Smooth muscle cell (in vitro differentiated cells): Measurements from ENCODE around the gene FAM135A. TPM values are rescaled to one million over a fixed set of nuclear protein-coding genes. Genes with fewer than 3 reads are reported as not detected.

Experiments
- DNase-seq: peaks from one replicate; lab custom pipeline; 2025; ENCODE audit not compliant: unreplicated experiment; lab: John Stamatoyannopoulos, UW
- H2AFZ ChIP-seq: fragments of 200-600 bp; sonication (generic); 2 replicates; pipeline ENCODE4 v1.6.0; 2016; ENCODE audit warnings: antibody characterized with exemption, low read depth, mild to moderate bottlenecking
- H3F3A ChIP-seq: fragments of 200-600 bp; sonication (generic); 2 replicates; pipeline ENCODE4 v1.6.0; 2017; ENCODE audit warnings: antibody characterized with exemption, low read depth
- H3K27ac ChIP-seq: fragments of 200-600 bp; sonication (generic); 2 replicates; pipeline ENCODE4 v1.5.1; 2016; ENCODE audit warnings: low read depth, mild to moderate bottlenecking
- H3K27me3 ChIP-seq: fragments of 200-600 bp; sonication (generic); 2 replicates; pipeline ENCODE4 v1.6.1; 2016; ENCODE audit warnings: low read depth, mild to moderate bottlenecking
- H3K36me3 ChIP-seq: fragments of 200-600 bp; sonication (generic); 2 replicates; pipeline ENCODE4 v1.5.1; 2016; ENCODE audit warnings: low read depth
- H3K4me1 ChIP-seq: fragments of 200-600 bp; sonication (generic); 2 replicates; pipeline ENCODE4 v1.5.1; 2016; ENCODE audit warnings: low read depth
- H3K4me2 ChIP-seq: fragments of 200-600 bp; sonication (generic); 2 replicates; pipeline ENCODE4 v1.6.0; 2016; ENCODE audit warnings: mild to moderate bottlenecking
- H3K4me3 ChIP-seq: fragments of 200-600 bp; sonication (generic); 2 replicates; pipeline ENCODE4 v1.5.1; 2016; ENCODE audit warnings: mild to moderate bottlenecking
- H3K79me2 ChIP-seq: fragments of 200-600 bp; sonication (generic); 2 replicates; pipeline ENCODE4 v1.6.0; 2016; ENCODE audit warnings: low read depth, mild to moderate bottlenecking
- H3K9ac ChIP-seq: fragments of 200-600 bp; sonication (generic); 2 replicates; pipeline ENCODE4 v1.6.0; 2016; ENCODE audit warnings: low read depth
- H3K9me3 ChIP-seq: fragments of 200-600 bp; sonication (generic); replicated peaks from 2 replicates; pipeline ENCODE4 v1.5.1; 2016; ENCODE audit warnings: low read depth
- H4K20me1 ChIP-seq: fragments of 200-600 bp; sonication (generic); 2 replicates; pipeline ENCODE4 v1.6.0; 2016; ENCODE audit warnings: low read depth
- CTCF ChIP-seq: fragments of 200-600 bp; sonication (generic); IDR thresholded peaks from 2 replicates; pipeline ENCODE4 v1.5.1; 2017; ENCODE audit warnings: borderline replicate concordance, mild to moderate bottlenecking, antibody characterized with exemption; ENCODE audit not compliant: insufficient read depth, poor library complexity, severe bottlenecking
- WGBS: methylation state at CpG from one replicate; pipeline ENCODE4 v1.1.7; 2016; ENCODE audit warnings: low lambda C conversion rate; 5-methylcytosine and 5-hydroxymethylcytosine counted together
- polyA plus RNA-seq: library from polyadenylated mRNA; unstranded; fragments of >200 nt; fragmentation: Nextera tagmentation; extraction: Ambion mirVana; gene quantifications from 2 replicates; pipeline ENCODE4 v1.2.1, GENCODE V29; 2016
- total RNA-seq: library from RNA; depleted of rRNA; stranded (reverse); fragments of >200 nt; gene quantifications from 2 replicates; pipeline ENCODE4 v1.2.3, GENCODE V29; 2014

FAM135A gene
- total and polyA plus RNA-seq, 2 experiments from 2014 or later, result 8.9 to 32.3 TPM

- Histone ChIP-seq H3K4me1 (no peaks in the 10 kb centered on the region), H3K4me3 (no peak overlapping the region), H3K4me2 (no peak overlapping the region), H3K79me2 (no peaks in the 10 kb centered on the region), H4K20me1 (no peaks in the 10 kb centered on the region), H3K27me3 (no peaks in the 10 kb centered on the region), H3K9ac (no peak overlapping the region), H3K9me3 (no peaks in the 10 kb centered on the region), H3F3A (no peaks in the 10 kb centered on the region), H3K36me3 (no peaks in the 10 kb centered on the region), H3K27ac (no peak overlapping the region), H2AFZ (no peak overlapping the region)
- no peak for DNase-seq
- no peak for TF ChIP-seq CTCF
These were observed 18.0 kb upstream of the FAM135A start for GRCh38 chr6:70395301-70395672.

GRCh38 chr6:70396163-70396562 is 17.1 kb upstream of the FAM135A start:
- no peaks in the 10 kb centered on the region for H3K4me1 ChIP-seq
- H3K27me3 ChIP-seq, result no peaks in the 10 kb centered on the region
- no peak overlapping the region for H3K4me2 ChIP-seq
- no peak overlapping the region for H3K4me3 ChIP-seq
- no peak for TF ChIP-seq CTCF
- peak overlapping the region; percentile 67 for H3K27ac ChIP-seq
- H3K36me3 ChIP-seq, result no peaks in the 10 kb centered on the region
- H2AFZ ChIP-seq, result no peak overlapping the region
- 91% methylated on average over 1 of the region's 1 CpG for WGBS
- no peaks in the 10 kb centered on the region for H4K20me1 ChIP-seq
- DNase-seq, result no peak
- H3K9me3 ChIP-seq, result no peaks in the 10 kb centered on the region
- H3K79me2 ChIP-seq, result no peaks in the 10 kb centered on the region
- H3K9ac ChIP-seq, result no peak overlapping the region
- no peaks in the 10 kb centered on the region for H3F3A ChIP-seq

- Histone ChIP-seq H3K27ac (peak overlapping the region; percentile 67), H4K20me1 (no peaks in the 10 kb centered on the region), H3K36me3 (no peaks in the 10 kb centered on the region), H3K27me3 (peaks cover 6% of the 10 kb centered on the region), H3K9me3 (no peaks in the 10 kb centered on the region), H3K79me2 (no peaks in the 10 kb centered on the region), H3K4me1 (no peaks in the 10 kb centered on the region), H2AFZ (peak overlapping the region; percentile 47), H3K4me3 (no peak overlapping the region), H3K9ac (peak overlapping the region; percentile 7), H3K4me2 (no peak overlapping the region), H3F3A (no peaks in the 10 kb centered on the region)
- no peak for DNase-seq
- WGBS, result 72% methylated on average over 10 of the region's 10 CpGs
- no peak for TF ChIP-seq CTCF
These were observed 16.2 kb upstream of the FAM135A start for GRCh38 chr6:70396796-70397729.
